GM21737 (cell line): Measurements from ENCODE around the gene TNFSF9.
"Not testable (repeated sequence)": the region's sequence is repeated elsewhere in the genome, so short reads cannot be mapped to it uniquely, and the experiment has no call there.

Source experiments
- ATAC-seq: cut with Tn5 transposase; IDR thresholded peaks from one replicate; pipeline ENCODE4 v1.9.1; 2021; ENCODE audit warnings: mild to moderate bottlenecking, moderate library complexity; ENCODE audit not compliant: unreplicated experiment

The TNFSF9 gene

DNA sequence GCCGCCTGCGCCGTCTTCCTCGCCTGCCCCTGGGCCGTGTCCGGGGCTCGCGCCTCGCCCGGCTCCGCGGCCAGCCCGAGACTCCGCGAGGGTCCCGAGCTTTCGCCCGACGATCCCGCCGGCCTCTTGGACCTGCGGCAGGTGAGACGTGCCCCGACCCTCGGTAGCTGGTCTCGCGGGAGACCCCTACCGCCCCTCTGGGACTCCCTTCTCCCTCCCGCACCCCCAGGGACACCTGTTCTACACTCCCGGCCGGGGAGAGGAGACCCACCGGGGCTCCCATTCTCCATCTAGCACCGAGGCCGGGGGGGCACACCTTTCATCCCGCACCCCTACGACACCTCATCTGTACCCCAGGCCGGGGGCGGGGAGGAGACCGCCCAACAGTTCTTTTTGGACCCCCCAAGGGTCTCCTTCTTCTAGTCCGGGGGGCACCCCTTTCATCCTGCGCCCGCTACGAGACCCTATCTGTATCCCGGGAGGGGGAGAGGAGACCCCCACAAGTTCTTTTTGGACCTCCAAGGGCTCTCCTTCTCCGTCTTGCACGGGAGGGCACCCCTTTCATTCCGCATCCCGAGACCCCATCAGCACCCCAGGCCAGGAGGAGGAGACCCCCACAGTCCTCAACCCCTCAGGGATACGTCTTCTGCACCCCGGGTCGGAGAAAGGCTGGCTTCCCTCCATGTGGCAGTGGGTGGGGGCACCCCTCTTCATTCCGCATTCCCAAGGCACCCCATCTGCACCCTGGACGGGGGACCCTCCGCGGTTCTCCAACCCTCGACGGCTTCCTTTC is 533 bp downstream of the TNFSF9 start:
- ATAC-seq = no peak

- ATAC-seq = no peak
These were observed 1.1 kb downstream of the TNFSF9 start for GRCh38 chr19:6531956-6532243.

DNA sequence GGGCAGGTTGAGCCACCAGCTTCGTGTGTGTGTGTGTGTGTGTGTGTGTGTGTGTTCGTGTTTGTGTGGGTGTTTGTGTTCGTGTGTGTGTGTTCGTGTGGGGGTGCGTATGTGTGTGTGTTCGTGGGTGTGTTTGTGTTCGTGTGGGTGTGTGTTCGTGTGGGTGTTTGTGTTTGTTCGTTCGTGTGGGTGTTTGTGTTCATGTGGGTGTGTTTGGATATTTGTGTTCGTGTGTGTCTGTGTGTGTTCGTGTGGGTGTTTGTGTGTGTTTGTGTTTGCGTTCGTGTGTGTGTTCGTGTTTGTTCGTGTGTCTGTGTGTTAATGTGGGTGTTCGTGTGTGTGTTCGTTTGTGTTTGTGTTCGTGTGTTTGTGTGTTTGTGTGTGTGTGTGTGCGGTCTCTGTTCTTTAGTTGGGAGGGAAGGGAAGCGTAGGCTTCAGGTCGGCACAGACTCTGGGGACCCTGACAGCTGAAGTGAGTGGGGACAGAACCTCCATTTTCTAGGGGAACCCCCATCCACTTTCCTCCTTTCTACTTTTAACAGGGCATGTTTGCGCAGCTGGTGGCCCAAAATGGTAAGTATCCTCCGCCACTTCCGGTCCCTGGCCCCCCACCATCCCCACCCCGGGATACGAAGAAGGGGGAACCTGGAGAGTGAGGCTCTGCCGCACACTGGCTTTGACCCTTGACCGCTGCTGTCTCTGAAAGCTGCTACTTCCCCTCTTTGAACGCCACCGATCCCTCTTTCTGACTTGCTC is 1.6 kb downstream of the TNFSF9 start:
- ATAC-seq = no peak

DNA sequence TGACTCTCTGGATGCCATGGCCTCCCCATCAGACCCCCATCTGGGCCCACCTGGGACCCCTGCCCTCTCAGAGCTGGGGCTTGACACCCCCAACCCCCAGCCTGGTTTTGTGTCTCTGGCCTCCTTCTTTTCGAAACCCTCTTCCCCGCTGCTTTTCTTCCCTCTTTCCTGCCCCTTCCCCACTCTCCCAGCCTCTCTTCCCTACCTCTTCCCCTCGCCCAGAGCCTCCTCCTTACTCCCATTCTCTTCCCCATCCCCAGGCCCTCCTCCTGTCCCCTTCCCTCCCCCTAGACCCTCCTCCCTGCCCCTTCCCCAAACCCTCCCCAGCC is 2.1 kb downstream of the TNFSF9 start:
- ATAC-seq = no peak

GRCh38 chr19:6533746-6534418 is 3.1 kb downstream of the TNFSF9 start:
- no peak for ATAC-seq

GRCh38 chr19:6534451-6535093 is 3.7 kb downstream of the TNFSF9 start:
- no peak for ATAC-seq

DNA sequence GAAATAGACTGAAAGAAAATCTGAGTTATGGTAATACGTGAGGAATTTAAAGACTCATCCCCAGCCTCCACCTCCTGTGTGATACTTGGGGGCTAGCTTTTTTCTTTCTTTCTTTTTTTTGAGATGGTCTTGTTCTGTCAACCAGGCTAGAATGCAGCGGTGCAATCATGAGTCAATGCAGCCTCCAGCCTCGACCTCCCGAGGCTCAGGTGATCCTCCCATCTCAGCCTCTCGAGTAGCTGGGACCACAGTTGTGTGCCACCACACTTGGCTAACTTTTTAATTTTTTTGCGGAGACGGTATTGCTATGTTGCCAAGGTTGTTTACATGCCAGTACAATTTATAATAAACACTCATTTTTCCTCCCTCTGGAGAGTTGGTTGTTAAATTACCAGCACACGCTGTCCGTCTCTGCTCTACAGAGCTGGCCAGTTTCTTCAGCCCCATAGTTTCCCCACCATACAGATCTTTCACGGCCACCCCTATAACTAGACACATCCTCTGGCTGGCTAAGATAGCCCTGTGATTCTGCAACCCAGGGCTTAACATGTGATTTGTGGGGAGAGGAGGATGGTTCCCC is 4.8 kb downstream of the TNFSF9 start:
- no peak for ATAC-seq

DNA sequence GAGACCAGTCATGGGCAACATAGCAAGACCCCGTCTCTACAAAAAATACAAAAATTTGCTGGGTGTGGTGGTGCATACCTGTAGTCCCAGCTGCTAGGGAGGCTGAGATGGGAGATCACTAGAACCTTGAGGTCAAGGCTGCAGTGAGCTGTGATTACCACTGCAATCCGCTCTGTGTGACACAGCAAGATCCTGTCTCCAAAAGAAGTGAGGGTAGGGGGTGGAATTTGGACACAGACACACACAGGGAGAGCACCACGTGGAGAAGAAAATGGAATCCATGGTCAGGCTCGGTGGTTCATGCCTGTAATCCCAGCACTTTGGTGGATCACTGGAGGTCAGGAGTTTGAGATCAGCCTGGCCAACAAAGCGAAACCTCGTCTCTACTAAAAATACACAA is 8.7 kb downstream of the TNFSF9 start:
- ATAC-seq = no peak

- ATAC-seq = no peak
These were observed 10.3 kb downstream of the TNFSF9 start for GRCh38 chr19:6540918-6541689.

DNA sequence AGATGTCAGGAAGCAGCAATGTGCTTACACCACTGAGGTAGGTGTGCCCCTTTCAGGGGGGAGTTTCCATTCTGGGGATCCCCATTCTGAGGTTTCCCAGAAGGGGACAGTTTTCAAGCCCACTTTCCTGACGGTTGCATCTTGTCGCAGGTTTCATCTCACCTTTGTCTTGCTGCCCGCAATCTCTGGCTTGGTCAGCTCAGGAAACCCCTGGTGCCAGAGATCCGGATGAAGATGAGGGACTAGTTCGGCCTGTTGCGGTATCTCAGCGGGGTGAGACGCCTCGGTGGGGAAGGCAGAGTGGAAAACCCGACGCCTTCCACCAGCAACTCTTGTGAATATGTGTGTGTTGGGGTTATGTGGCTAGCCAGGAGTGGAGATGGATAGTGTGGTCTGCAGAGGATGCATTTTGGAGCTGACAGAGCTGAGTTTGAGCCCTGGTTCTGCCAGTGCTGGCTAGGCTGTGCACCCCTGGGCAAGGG is 13.1 kb downstream of the TNFSF9 start:
- no peak for ATAC-seq

DNA sequence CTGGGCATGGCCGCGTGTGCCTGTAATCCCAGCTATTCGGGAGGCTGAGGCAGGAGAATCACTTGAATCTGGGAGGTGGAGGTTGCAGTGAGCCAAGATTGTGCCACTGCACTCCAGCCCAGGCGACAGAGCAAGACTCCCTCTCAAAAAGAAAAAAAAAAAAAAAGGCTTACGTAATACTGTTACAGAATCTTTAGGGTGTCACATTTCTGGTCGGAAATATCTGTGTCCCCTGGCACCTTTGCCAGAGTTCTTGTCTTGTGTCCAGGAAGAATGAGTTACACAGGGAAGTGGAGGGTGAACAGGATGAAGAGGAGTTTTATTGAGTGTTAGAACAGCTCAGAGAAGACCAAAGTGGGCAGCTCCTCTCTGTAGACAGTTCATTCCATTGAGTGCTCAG is 19.9 kb downstream of the TNFSF9 start:
- ATAC-seq = not testable (repeated sequence)

DNA sequence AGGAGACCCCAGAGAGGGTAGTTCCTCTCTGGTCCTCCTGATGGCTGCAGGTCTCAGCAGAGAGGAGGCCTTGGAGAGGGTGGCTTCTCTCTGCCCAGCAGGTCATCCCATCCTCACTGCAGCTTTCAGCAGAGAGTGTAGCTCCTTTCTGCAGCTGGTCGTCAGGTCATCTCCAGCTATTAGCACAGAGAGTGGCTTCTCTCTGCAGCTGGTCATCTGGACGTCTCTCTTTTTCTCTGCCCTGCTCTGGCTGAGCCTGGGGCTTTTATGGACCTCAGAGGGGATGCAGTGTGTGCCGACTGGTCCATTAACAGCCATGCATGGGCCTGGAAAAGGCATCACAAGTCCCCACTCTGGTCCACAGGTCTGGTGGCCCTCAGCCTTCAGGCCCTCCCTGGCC is 20.3 kb downstream of the TNFSF9 start:
- no peak for ATAC-seq

DNA sequence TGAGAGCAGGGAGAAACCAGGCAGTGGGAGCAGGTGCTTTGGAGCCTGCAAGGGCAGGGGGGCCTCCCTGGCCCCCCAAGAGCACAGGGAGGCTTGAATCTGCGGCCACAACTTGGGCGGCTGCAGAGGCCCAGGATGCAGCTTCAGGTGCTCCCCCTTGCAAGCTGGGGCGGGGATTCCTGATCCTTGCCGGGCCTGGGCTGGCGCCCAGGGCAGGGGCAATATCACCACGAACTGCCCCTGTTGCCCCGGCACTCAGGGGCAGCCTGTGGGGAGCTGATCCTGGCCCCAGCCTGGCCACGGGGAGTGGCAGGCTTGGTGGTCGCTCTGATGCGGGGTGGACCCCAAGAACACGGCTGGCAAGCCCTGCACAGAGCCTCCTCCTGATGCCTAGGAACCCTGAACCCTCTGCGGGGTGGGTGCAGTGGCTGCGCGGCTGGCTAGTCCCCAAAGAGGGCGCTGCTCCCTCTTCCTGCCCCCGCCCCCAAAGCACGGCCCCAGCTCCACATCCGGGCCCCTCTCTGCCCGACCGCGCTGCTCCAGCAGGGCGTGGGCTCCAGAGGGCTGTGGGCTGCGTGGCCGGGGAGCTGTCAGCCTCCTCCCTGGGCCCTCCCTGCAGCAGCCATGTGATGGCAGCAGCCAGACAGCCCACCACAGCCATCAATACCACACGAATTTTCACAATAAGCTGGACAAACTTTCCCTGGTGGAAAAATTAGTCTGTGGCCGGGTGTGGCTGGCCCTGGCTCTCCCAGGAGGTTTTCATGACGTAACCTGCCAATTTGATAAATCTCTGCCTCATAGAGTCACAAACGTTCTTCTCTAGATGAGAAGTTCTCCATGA is 21.0 kb downstream of the TNFSF9 start:
- no peak for ATAC-seq

GRCh38 chr19:6556043-6556449 is 25.2 kb downstream of the TNFSF9 start:
- no peak for ATAC-seq

GRCh38 chr19:6556480-6557195 is 25.8 kb downstream of the TNFSF9 start:
- no peak for ATAC-seq

GRCh38 chr19:6562437-6562836 is 31.6 kb downstream of the TNFSF9 start:
- not testable (repeated sequence) for ATAC-seq

DNA sequence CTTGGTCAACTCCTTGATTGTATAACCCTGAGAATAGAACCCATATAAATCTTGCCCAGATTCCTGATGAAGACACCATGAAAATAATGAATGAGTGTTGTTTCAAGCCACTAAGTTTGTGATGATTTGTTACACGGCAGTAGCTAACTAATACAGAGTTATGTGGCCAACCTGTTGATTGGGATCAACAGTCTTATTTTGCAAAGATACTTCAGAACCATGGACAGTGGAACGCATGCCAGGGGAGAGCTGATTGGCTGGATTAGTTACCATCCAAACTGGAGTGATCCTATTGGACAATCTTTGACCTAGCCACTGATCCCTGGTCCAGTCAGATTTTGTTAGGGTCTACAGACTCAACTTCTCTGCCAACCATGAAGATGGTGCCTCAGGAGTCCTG is 33.6 kb downstream of the TNFSF9 start:
- no peak for ATAC-seq

DNA sequence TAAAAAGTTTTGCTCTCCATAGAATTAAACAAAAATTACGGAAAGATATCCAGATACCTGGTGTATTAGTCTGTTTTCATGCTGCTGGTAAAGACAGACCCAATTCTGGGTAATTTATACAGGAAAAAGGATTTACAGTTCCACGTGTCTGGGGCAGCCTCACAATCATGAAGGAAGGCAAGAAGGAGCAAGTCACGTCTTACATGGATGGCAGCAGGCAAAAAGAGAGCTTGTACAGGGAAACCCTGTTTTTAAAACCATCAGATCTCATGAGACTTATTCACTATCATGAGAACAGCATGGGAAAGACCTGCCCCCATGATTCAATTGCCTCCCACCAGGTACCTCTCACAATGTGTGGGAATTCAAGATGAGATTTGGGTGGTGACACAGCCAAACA is 35.9 kb downstream of the TNFSF9 start:
- ATAC-seq = not testable (repeated sequence)

DNA sequence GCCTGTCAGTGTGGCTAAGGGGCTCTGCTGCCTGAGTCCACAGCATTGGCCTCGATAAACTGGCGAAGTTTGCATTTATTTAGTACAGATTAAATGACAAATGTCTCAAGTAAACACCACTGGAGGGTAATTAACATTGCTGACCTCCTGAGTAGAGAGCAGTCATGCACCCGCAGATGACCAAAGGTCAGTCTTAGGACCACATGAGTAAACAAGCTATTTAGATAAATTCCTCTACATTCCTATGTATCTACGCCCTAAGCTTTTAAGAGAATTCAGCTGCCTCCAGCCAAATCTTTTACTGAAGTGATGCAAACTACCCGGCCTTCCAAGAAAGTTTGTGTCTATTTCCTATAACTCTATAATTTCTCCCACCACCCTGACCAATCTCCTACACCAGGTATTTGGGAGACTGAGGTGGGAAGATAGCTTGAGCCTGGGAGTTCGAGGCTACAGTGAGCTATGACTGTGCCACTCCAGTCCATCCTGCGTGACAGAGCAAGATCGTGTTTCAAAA is 37.2 kb downstream of the TNFSF9 start:
- no peak for ATAC-seq
